NCI-H2196 treated with DMSO at 0.1 percent for 48 hours (cell line): ENCODE results near the gene RAD21L1.
A peak's percentile ranks its signal among the peaks of the same experiment; 100 is the strongest.

Experiments used
- DNase-seq: peaks from one replicate; lab custom pipeline; 2025; ENCODE audit not compliant: unreplicated experiment; lab: John Stamatoyannopoulos, UW

Gene RAD21L1

GRCh38 chr20:1293641-1294379 is 68.0 kb downstream of the RAD21L1 start:
- no peak for DNase-seq

DNA sequence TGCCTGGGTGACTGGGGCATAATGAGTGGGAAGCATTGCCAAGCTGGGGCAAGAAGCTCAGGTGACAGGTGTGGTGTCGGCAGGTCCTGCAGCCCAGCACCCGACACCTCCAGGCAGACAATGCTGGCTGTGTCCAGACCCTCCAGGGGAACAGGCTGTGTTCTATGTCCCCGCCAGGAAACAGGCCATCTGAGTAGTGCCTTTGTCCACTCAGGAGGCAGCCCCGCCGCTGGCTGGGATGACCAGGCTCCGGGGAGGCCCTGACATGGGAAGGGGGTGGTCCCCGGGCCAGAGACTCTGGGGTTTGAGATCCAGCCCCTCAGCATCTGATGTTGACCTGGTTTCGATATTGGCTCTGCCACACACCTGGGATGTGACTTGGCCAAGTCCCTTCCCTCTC is 68.7 kb downstream of the RAD21L1 start:
- DNase-seq: no peak

GRCh38 chr20:1295276-1295930 is 69.6 kb downstream of the RAD21L1 start:
- no peak for DNase-seq

DNA sequence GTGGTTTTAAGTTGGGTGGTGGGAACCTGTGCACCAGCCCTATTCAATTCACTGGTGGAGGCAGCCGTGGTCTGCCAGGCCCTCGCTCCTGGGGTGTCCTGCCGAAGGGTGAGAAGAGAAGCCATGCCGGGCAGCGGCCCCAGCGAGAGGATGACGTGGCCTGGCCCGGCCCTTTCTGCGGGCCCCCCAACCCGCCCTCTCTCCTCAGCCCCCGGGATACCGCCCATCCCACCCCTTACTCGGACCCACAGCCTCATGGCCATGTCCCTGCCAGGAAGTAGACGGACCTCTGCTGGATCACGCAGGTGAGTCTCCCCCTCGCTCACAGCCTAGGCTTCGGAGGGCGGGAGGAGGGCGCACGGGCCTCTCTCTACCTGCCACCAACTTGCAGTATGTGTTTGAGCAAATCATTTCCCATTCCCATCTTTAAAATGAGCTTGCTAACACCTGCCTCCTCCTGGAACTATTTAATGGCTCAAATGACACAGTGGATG is 70.3 kb downstream of the RAD21L1 start:
- no peak for DNase-seq

DNA sequence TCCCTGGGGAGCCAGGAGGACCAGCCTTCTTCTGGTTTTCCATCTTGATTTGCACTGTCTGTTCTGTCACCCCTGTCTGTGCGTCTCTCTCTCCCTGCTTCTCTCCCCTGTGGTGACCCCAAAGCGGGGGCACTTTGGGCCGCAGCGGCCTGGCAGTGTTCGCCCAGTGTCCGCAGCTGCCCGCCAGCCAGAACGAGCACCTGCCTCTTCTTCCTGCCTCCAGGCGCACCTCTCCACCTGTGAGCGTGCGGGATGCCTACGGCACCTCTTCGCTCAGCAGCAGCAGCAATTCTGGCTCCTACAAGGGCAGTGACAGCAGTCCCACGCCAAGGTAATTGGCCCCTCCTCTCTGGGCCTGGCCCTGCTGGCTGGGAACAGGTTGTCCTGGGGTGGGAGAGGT is 71.1 kb downstream of the RAD21L1 start:
- DNase-seq: no peak

DNA sequence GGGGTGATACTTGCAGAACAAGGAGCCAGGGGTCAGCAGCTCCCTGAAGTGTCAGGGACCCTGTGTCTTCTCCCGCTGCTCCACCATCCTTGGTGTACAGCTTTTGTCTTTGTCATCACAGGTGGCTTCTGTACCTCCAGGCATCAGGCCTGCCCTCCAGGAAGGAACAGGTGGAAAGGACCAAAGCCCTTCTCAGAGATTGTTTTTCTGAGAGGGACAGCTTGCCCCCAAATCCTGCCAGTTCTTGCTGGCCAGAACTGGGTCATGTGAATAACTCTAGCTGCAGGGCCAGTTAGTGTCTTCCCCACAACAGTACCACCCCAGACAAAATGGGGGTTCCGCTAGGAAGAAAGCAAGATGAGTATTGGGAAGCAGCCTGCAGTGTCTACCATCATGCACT is 71.6 kb downstream of the RAD21L1 start:
- no peak for DNase-seq

DNA sequence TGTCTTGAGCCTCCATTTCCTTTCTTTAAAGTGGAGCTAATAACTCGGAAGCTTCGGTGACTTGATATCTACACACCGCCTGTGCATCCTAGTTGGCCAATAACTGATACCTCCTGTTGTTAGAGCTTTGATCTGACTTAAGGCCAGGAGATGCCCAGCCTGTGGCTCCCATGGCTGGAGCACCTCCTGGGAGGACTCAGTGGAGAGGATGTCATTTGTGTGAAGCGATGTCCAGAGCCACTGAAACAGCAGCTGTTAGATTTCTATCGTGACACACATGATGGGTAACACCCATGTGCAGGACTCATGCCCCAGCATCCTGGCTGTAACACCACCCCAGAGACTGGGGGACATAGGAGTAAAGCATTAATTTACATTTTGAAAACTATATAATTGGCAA is 72.3 kb downstream of the RAD21L1 start:
- DNase-seq: no peak

DNA sequence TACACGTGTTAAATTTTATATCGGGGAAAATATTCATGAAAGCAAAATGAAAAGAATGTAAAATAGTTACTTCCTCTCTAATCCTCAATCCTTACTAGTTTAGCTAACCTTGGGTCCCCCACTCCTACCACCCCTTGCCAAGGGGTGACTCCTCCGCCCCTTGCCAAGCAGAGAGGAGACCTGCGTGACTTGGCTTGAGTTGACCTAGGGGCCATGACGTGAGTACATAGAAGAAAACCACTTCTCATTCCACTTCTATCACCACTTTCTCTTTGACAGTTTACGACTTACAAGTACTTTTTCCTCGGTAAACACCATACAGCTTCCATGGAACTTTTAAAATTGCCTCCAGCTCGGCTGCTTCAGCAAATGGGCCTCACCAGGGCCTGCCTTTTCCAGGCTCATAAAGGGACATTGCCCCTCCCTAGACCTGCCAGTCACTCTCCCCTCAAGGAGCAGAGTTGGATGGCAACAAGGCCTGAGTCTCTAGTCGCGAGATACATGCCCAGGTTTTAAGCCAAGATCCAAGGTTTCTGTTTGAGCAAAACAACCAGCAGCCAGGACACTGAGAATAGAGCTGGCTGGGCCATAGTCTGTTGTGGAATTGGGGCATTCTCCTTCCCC is 73.2 kb downstream of the RAD21L1 start:
- no peak for DNase-seq

- no peak for DNase-seq
Measured at GRCh38 chr20:1299522-1299921, 73.7 kb downstream of the RAD21L1 start.

DNA sequence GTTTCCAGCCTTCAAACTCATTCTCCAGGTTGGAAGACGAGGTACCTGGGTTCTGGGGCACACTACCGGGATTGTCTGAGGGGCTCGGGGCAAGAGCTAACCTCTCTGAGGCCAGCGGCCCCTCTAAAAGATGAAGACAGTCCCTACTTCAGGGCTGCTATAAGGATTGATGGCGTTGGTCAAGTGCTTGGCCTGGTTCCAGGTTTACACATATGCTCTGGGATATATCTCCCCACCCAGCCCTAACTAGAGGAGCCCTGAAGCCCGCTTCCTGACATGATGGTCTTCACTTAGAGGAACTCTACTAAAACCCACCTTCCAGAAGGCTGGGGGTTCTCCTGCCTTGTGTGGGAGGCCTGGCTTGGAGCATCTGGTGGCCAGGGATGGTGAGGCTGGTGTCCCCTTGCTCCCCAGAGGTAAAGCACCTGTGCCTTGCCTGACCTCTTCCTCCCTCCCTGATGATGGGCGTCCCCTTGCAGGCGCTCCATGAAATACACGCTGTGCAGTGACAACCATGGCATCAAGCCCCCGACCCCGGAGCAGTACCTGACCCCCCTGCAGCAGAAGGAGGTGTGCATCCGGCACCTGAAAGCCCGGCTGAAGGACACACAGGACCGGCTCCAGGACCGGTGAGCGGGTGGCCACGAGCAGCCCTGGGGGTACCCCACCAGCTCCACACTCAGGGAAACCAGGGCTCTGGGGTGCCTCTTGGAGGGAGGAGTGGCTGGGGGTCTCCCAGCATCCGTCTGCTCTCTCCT is 74.4 kb downstream of the RAD21L1 start:
- DNase-seq: no peak

GRCh38 chr20:1301031-1301529 is 75.2 kb downstream of the RAD21L1 start:
- DNase-seq: no peak

DNA sequence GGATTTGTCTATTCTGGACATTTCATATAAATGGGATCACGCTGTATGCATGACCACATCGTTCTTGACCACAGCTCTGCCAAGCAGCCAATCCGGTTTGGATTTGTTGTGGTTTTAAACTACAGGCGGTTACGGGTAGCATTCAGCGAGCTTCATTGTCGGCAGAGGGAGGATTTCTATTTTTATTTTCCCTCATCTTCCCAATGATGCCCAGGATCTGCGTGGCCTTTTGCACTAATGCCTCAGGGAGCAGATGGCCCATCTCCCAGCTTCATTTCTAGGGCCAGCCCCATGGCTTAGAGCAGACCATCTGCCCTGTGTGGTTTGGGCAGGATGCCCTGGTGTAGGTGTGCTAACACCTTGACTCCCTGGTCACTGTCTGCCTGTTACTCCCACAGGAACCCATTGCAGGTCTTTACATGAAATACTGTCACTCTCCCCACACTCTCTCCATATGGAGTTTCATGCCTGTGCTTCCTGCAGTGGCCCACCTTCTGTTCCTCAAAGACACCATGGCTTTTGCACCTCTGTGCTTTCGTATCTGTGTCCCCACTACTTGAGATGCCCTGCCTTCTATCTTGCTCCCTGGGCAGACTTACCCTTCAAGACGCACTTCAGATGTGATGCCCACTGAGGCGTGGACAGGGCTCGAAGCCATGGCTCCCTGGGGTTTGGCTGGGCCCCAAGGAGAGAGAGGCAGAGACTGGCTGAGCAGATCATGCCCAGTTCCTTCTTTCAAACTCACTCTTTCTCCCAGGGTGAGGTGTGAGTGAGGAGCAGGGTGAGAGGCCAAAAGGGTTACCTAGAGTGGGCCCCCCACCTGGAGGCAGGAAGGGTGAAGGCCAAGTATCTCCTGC is 77.1 kb downstream of the RAD21L1 start:
- DNase-seq: peak; percentile 58

DNA sequence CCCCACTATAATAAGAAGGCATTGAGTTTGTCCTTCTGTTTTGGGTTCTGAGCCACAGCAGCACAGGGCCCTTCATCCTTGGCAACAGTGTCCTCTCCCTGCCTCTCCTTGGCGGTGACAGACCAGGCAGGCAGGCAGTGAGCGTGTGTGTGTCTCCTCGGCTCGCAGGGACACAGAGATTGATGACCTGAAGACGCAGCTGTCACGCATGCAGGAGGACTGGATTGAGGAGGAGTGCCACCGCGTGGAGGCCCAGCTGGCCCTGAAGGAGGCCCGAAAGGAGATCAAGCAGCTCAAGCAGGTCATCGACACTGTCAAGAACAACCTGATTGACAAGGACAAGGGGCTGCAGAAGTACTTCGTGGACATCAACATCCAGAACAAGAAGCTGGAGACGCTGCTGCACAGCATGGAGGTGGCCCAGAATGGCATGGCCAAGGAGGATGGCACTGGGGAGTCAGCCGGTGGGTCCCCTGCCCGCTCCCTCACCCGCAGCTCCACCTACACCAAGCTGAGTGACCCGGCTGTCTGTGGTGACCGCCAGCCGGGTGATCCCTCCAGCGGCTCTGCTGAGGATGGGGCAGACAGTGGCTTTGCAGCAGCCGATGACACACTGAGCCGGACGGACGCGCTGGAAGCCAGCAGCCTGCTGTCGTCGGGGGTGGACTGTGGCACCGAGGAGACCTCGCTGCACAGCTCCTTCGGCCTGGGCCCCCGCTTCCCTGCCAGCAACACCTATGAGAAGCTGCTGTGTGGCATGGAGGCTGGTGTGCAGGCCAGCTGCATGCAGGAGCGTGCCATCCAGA is 79.1 kb downstream of the RAD21L1 start:
- no peak for DNase-seq
